Mesenchymal stem cell (in vitro differentiated cells and primary cell): ENCODE results near the gene LBX2.

Experiments
- DNase-seq: peaks from one replicate; pipeline ENCODE4 v3.0.0-alpha.2; 2013
- H2AFZ ChIP-seq: one replicate; pipeline ENCODE4 v1.6.1; 2013; ENCODE audit warnings: low read depth, mild to moderate bottlenecking, control low read depth, inconsistent platforms, low read length, moderate library complexity
- H2AK5ac ChIP-seq: 2 replicates; pipeline ENCODE4 v1.6.1; 2013; ENCODE audit warnings: low read length, moderate library complexity, mild to moderate bottlenecking, inconsistent platforms; ENCODE audit not compliant: severe bottlenecking
- H2BK120ac ChIP-seq: one replicate; pipeline ENCODE4 v1.6.1; 2013; ENCODE audit warnings: low read depth, mild to moderate bottlenecking, inconsistent platforms, low read length, moderate library complexity
- H2BK12ac ChIP-seq, 2 experiments: one replicate each; pipeline ENCODE4 v1.6.1; 2013; ENCODE audit warnings: inconsistent platforms in 2 of 2, low read length in 2 of 2, mild to moderate bottlenecking in 2 of 2, moderate library complexity in 2 of 2, control low read depth in 1 of 2
- H2BK15ac ChIP-seq: one replicate; pipeline ENCODE4 v1.6.1; 2013; ENCODE audit warnings: mild to moderate bottlenecking, low read depth, inconsistent platforms; ENCODE audit not compliant: poor library complexity, severe bottlenecking
- H2BK5ac ChIP-seq: 2 replicates; pipeline ENCODE4 v1.6.1; 2013; ENCODE audit warnings: low read depth, mild to moderate bottlenecking, low read length, control low read depth, inconsistent platforms; ENCODE audit not compliant: poor library complexity, severe bottlenecking
- H3K14ac ChIP-seq, 2 experiments: one replicate each; pipeline ENCODE4 v1.6.1; 2013; ENCODE audit warnings: inconsistent platforms in 2 of 2, low read length in 2 of 2, control low read depth in 1 of 2, mild to moderate bottlenecking in 1 of 2, moderate library complexity in 1 of 2
- H3K18ac ChIP-seq, 2 experiments: one replicate each; pipeline ENCODE4 v1.6.1; 2013; ENCODE audit warnings: inconsistent platforms in 2 of 2, low read length in 2 of 2, control low read depth in 1 of 2, low read depth in 1 of 2, mild to moderate bottlenecking in 1 of 2
- H3K23ac ChIP-seq, 2 experiments: one replicate each; pipeline ENCODE4 v1.6.1; 2013; ENCODE audit warnings: inconsistent platforms in 2 of 2, low read length in 2 of 2, mild to moderate bottlenecking in 2 of 2, moderate library complexity in 2 of 2, control low read depth in 1 of 2
- H3K27ac ChIP-seq: 2 replicates; pipeline ENCODE4 v1.5.1; 2013; ENCODE audit warnings: mild to moderate bottlenecking, moderate library complexity, low read length, control low read depth, inconsistent platforms; ENCODE audit not compliant: poor library complexity, severe bottlenecking
- H3K27me3 ChIP-seq, 2 experiments: 2 replicates each; pipeline versions ENCODE4 v1.6.1 to v1.7.0; 2013; ENCODE audit warnings: low read length in 2 of 2, mild to moderate bottlenecking in 2 of 2, moderate library complexity in 2 of 2, control low read depth in 1 of 2, inconsistent platforms in 1 of 2; ENCODE audit not compliant: control insufficient read depth in 1 of 2, insufficient read depth in 1 of 2
- H3K36me3 ChIP-seq, 2 experiments: 2 replicates each; pipeline versions ENCODE4 v1.6.1 to v1.7.0; 2013; ENCODE audit warnings: low read length in 2 of 2, control low read depth in 1 of 2, inconsistent platforms in 1 of 2, low read depth in 1 of 2, mild to moderate bottlenecking in 1 of 2; ENCODE audit not compliant: insufficient read depth in 2 of 2, control insufficient read depth in 1 of 2
- H3K4ac ChIP-seq, 2 experiments: one replicate each; pipeline ENCODE4 v1.6.1; 2013; ENCODE audit warnings: inconsistent platforms in 2 of 2, low read length in 2 of 2, mild to moderate bottlenecking in 2 of 2, moderate library complexity in 2 of 2, control low read depth in 1 of 2, low read depth in 1 of 2
- H3K4me1 ChIP-seq: 2 replicates; pipeline ENCODE4 v1.6.1; 2013; ENCODE audit warnings: low read depth, low read length, control low read depth; ENCODE audit not compliant: control insufficient read depth, insufficient read depth
- H3K4me2 ChIP-seq: 2 replicates; pipeline ENCODE4 v1.6.1; 2013; ENCODE audit warnings: low read length, mild to moderate bottlenecking, inconsistent platforms; ENCODE audit not compliant: poor library complexity, severe bottlenecking
- H3K4me3 ChIP-seq, 2 experiments: 2 replicates each; pipeline versions ENCODE4 v1.5.1 to v1.7.0; 2013; ENCODE audit warnings: low read length in 2 of 2, mild to moderate bottlenecking in 2 of 2, control low read depth in 1 of 2, low read depth in 1 of 2; ENCODE audit not compliant: insufficient read depth in 1 of 2
- H3K79me1 ChIP-seq: replicated peaks from 2 replicates; pipeline ENCODE4 v1.6.1; 2013; ENCODE audit warnings: mild to moderate bottlenecking, control low read depth, low read length, inconsistent platforms; ENCODE audit not compliant: poor library complexity, severe bottlenecking
- H3K9ac ChIP-seq: 2 replicates; pipeline ENCODE4 v1.7.0; 2013; ENCODE audit warnings: mild to moderate bottlenecking, low read length, moderate library complexity
- H3K9me3 ChIP-seq: 2 replicates; pipeline ENCODE4 v1.7.0; 2013; ENCODE audit warnings: mild to moderate bottlenecking, low read length; ENCODE audit not compliant: control insufficient read depth
- H4K8ac ChIP-seq: one replicate; pipeline ENCODE4 v1.6.1; 2013; ENCODE audit warnings: inconsistent platforms, mild to moderate bottlenecking, low read length, moderate library complexity
- H4K91ac ChIP-seq: one replicate; pipeline ENCODE4 v1.6.1; 2013; ENCODE audit warnings: mild to moderate bottlenecking, low read length, inconsistent platforms
- WGBS: methylation state at CpG from one replicate; pipeline ENCODE4 v1.1.7; 2013; ENCODE audit warnings: mixed read lengths; 5-methylcytosine and 5-hydroxymethylcytosine counted together

LBX2 gene

GRCh38 chr2:74512744-74513604 lies 13.6 kb upstream of the LBX2 start:
- Histone ChIP-seq H3K4me2 (no peak overlapping the region), H3K79me1 (no peaks in the 10 kb centered on the region), H4K91ac (no peak overlapping the region), H3K27me3 (peaks cover 75 to 83% of the 10 kb centered on the region in 2 experiments), H3K9ac (no peak overlapping the region), H2AK5ac (no peak overlapping the region), H3K4me1 (peaks cover 21% of the 10 kb centered on the region), H2BK120ac (no peak overlapping the region), H3K14ac (no peak overlapping the region), H2AFZ (no peak overlapping the region), H3K4me3 (no peak overlapping the region), H4K8ac (no peak overlapping the region), H3K27ac (no peak overlapping the region), H2BK5ac (no peak overlapping the region), H3K23ac (peak overlapping the region in 1 of 2 experiments; percentile 77), H3K36me3 (peaks cover 0 to 3% of the 10 kb centered on the region in 2 experiments), H2BK12ac (no peak overlapping the region), H2BK15ac (no peak overlapping the region), H3K4ac (no peak overlapping the region), H3K9me3 (no peaks in the 10 kb centered on the region), H3K18ac (no peak overlapping the region)
- 2% methylated on average over 34 of the region's 36 CpGs for WGBS
- DNase-seq, result no peak

GRCh38 chr2:74511104-74511989 lies 11.9 kb upstream of the LBX2 start:
- H2AFZ ChIP-seq, result no peak overlapping the region

GRCh38 chr2:74510272-74510671 lies 10.9 kb upstream of the LBX2 start:
- Histone ChIP-seq H4K8ac (no peak overlapping the region), H3K9me3 (no peaks in the 10 kb centered on the region), H3K4me2 (no peak overlapping the region), H2BK15ac (no peak overlapping the region), H2BK120ac (no peak overlapping the region), H2BK5ac (no peak overlapping the region), H3K79me1 (peaks cover 13% of the 10 kb centered on the region), H3K4me3 (no peak overlapping the region), H3K27ac (no peak overlapping the region), H3K27me3 (peaks cover 49 to 57% of the 10 kb centered on the region in 2 experiments), H2AFZ (no peak overlapping the region), H2AK5ac (no peak overlapping the region), H3K23ac (no peak overlapping the region), H3K14ac (no peak overlapping the region), H3K4me1 (peaks cover 31% of the 10 kb centered on the region), H3K9ac (no peak overlapping the region), H3K18ac (no peak overlapping the region), H3K4ac (no peak overlapping the region), H4K91ac (no peak overlapping the region), H2BK12ac (no peak overlapping the region), H3K36me3 (peaks cover 7 to 8% of the 10 kb centered on the region in 2 experiments)
- DNase-seq, result no peak
- 84% methylated on average over 4 of the region's 4 CpGs for WGBS

More at GRCh38 chr2:74511104-74511989, 11.9 kb upstream of the LBX2 start:
- Histone ChIP-seq H3K14ac (no peak overlapping the region), H3K4me2 (no peak overlapping the region), H3K27me3 (peaks cover 60 to 67% of the 10 kb centered on the region in 2 experiments), H3K27ac (no peak overlapping the region), H3K4ac (no peak overlapping the region), H3K23ac (no peak overlapping the region), H4K91ac (no peak overlapping the region), H2BK12ac (no peak overlapping the region), H2AK5ac (no peak overlapping the region), H3K79me1 (peaks cover 7% of the 10 kb centered on the region), H3K9ac (no peak overlapping the region), H2BK120ac (no peak overlapping the region), H3K4me3 (no peak overlapping the region), H3K36me3 (peaks cover 0 to 3% of the 10 kb centered on the region in 2 experiments), H3K18ac (no peak overlapping the region), H3K4me1 (peaks cover 30% of the 10 kb centered on the region), H3K9me3 (no peaks in the 10 kb centered on the region), H4K8ac (no peak overlapping the region), H2BK5ac (no peak overlapping the region), H2BK15ac (no peak overlapping the region)
- DNase-seq, result no peak
- 66% methylated on average over 10 of the region's 11 CpGs for WGBS
